ENCODE measurements around the gene CTNNBIP1. TPM values are rescaled to one million over a fixed set of nuclear protein-coding genes. Genes with fewer than 3 reads are reported as not detected.

The CTNNBIP1 gene
- polyA plus RNA-seq, 1 donor (not counting 4 experiments of a cell fraction or from before 2014, with no cell fraction given) = 92.3 TPM

GRCh38 chr1:9836632-9836960 is 73.5 kb downstream of the CTNNBIP1 start:
- FAIRE-seq (peak; percentile 100), DNase-seq (ENCODE audit: low read depth, low spot score) (peak; percentile 92)
- Histone ChIP-seq H3K9ac (ENCODE audit: control insufficient read depth, extremely low read depth, insufficient read depth, low read length) (peak overlapping the region; percentile 34), H3K4me2 (ENCODE audit: control insufficient read depth, extremely low read depth, insufficient read depth, low read depth, low read length) (peak overlapping the region; percentile 93), H3K4me1 (ENCODE audit: control insufficient read depth, extremely low read depth, insufficient read depth, low read length) (peaks cover 62% of the 10 kb centered on the region), H3K27me3 (ENCODE audit: control insufficient read depth, extremely low read depth, insufficient read depth, low read length) (no peaks in the 10 kb centered on the region), H2AFZ (ENCODE audit: control insufficient read depth, low read length) (no peak overlapping the region), H3K79me2 (ENCODE audit: control insufficient read depth, insufficient read depth, low read length) (peaks cover 21% of the 10 kb centered on the region), H3K9me1 (ENCODE audit: control insufficient read depth, extremely low read depth, insufficient read depth, low read length) (no peaks in the 10 kb centered on the region), H3K9me3 (ENCODE audit: control insufficient read depth, low read depth, low read length) (peaks cover 4% of the 10 kb centered on the region), H3K36me3 (ENCODE audit: control insufficient read depth in 2 of 2, extremely low read depth in 1 of 2, insufficient read depth in 2 of 2, low read length in 2 of 2) (no peaks in the 10 kb centered on the region), H3K4me3 (ENCODE audit: control insufficient read depth in 2 of 3, extremely low read depth in 1 of 3, insufficient read depth in 2 of 3, low read depth in 1 of 3, low read length in 3 of 3) (peak overlapping the region in 1 of 3 experiments; percentile 28), H4K20me1 (ENCODE audit: control insufficient read depth, extremely low read depth, insufficient read depth, low read length) (no peaks in the 10 kb centered on the region), H3K27ac (ENCODE audit: control insufficient read depth, insufficient read depth, low read length) (peak overlapping the region; percentile 92)
- TF ChIP-seq CTCF (optimal IDR thresholded peaks at IDR 0.05 in 1 of 3, IDR thresholded peaks at IDR 0.05 in 1 of 3, conservative IDR thresholded peaks at IDR 0.05 in 1 of 3; ENCODE audit: extremely low read depth in 1 of 3, insufficient read depth in 2 of 3, low read length in 3 of 3) = no peak
- TF ChIP-seq EZH2 (IDR thresholded peaks at IDR 0.05; ENCODE audit: low read length) = no peak
- dilution Hi-C loops (cut with MboI; ENCODE audit: extremely low pct_ligation_motif_present, low sequenced_read_pairs) = no loop called here

GRCh38 chr1:9835758-9836631 is 74.1 kb downstream of the CTNNBIP1 start:
- H3K9me1 ChIP-seq (ENCODE audit: control insufficient read depth, extremely low read depth, insufficient read depth, low read length) = no peaks in the 10 kb centered on the region
- peaks cover 24% of the 10 kb centered on the region for H3K79me2 ChIP-seq (ENCODE audit: control insufficient read depth, insufficient read depth, low read length)
- H3K4me1 ChIP-seq (ENCODE audit: control insufficient read depth, extremely low read depth, insufficient read depth, low read length) = peaks cover 61% of the 10 kb centered on the region
- H3K36me3 ChIP-seq (ENCODE audit: control insufficient read depth in 2 of 2, extremely low read depth in 1 of 2, insufficient read depth in 2 of 2, low read length in 2 of 2) = peaks cover 1 to 2% of the 10 kb centered on the region in 2 experiments
- H4K20me1 ChIP-seq (ENCODE audit: control insufficient read depth, extremely low read depth, insufficient read depth, low read length) = no peaks in the 10 kb centered on the region
- peak overlapping the region; percentile 93 for H3K4me2 ChIP-seq (ENCODE audit: control insufficient read depth, extremely low read depth, insufficient read depth, low read depth, low read length)
- peak overlapping the region; percentile 12 for H2AFZ ChIP-seq (ENCODE audit: control insufficient read depth, low read length)
- dilution Hi-C loops (cut with MboI; ENCODE audit: extremely low pct_ligation_motif_present, low sequenced_read_pairs) = no loop called here
- no peaks in the 10 kb centered on the region for H3K27me3 ChIP-seq (ENCODE audit: control insufficient read depth, extremely low read depth, insufficient read depth, low read length)
- no peak for TF ChIP-seq EZH2 (IDR thresholded peaks at IDR 0.05; ENCODE audit: low read length)
- TF ChIP-seq CTCF (optimal IDR thresholded peaks at IDR 0.05 in 1 of 3, IDR thresholded peaks at IDR 0.05 in 1 of 3, conservative IDR thresholded peaks at IDR 0.05 in 1 of 3; ENCODE audit: extremely low read depth in 1 of 3, insufficient read depth in 2 of 3, low read length in 3 of 3) = no peak
- peak overlapping the region; percentile 47 to 71 (median 63) for H3K4me3 ChIP-seq (ENCODE audit: control insufficient read depth in 2 of 3, extremely low read depth in 1 of 3, insufficient read depth in 2 of 3, low read depth in 1 of 3, low read length in 3 of 3)
- DNase-seq (ENCODE audit: low read depth, low spot score) (no peak), FAIRE-seq (no peak)
- peak overlapping the region; percentile 92 for H3K27ac ChIP-seq (ENCODE audit: control insufficient read depth, insufficient read depth, low read length)
- H3K9ac ChIP-seq (ENCODE audit: control insufficient read depth, extremely low read depth, insufficient read depth, low read length) = peak overlapping the region; percentile 78
- H3K9me3 ChIP-seq (ENCODE audit: control insufficient read depth, low read depth, low read length) = no peaks in the 10 kb centered on the region

Measured in keratinocyte (primary cell).